Tibial artery (tissue), 4 donors: ENCODE results near the gene SLC2A11.
A peak's percentile ranks its signal among the peaks of the same experiment; 100 is the strongest.
"Not testable (repeated sequence)": the region's sequence is repeated elsewhere in the genome, so short reads cannot be mapped to it uniquely, and the experiment has no call there.

Experiments
- DNase-seq, 2 donors: peaks; one replicate each; pipeline ENCODE4 v3.0.0-alpha.2; 2019
- H3K27ac ChIP-seq, 2 donors: fragments of 200-600 bp; sonication (generic) in 1 of 2; 1 replicate in 1 of 2; 2 replicates in 1 of 2; pipeline ENCODE4 v1.5.1; 2018 to 2019; ENCODE audit warnings: mild to moderate bottlenecking in 1 of 2
- H3K27me3 ChIP-seq, 2 donors: fragments of 200-600 bp; sonication (generic) in 1 of 2; one replicate each; pipeline versions ENCODE4 v1.5.1 to v1.6.0; 2016 to 2019
- H3K36me3 ChIP-seq, 3 donors: fragments of 200-600 bp; sonication (generic) in 2 of 3; one replicate each; pipeline ENCODE4 v1.5.1; 2016 to 2019; ENCODE audit warnings: mild to moderate bottlenecking in 2 of 3
- H3K4me1 ChIP-seq, 4 donors: fragments of 200-600 bp; sonication (generic) in 2 of 4; 1 replicate in 3 of 4; 2 replicates in 1 of 4; pipeline ENCODE4 v1.5.1; 2016 to 2019
- H3K4me3 ChIP-seq, 2 donors: fragments of 200-600 bp; sonication (generic) in 1 of 2; 1 replicate in 1 of 2; 2 replicates in 1 of 2; pipeline ENCODE4 v1.5.1; 2018 to 2019; ENCODE audit warnings: mild to moderate bottlenecking in 2 of 2
- H3K9me3 ChIP-seq, 3 donors: fragments of 200-600 bp; sonication (generic) in 1 of 3; one replicate each; pipeline ENCODE4 v1.5.1; 2016 to 2019
- intact Hi-C: fragments of 100-400 bp; cut with DNase I; formaldehyde crosslinking; loops from one replicate; pipeline ENCODE4 v1.15.0; 2023; ENCODE audit warnings: low total_unique reads
- TF ChIP-seq, protein P1 (sequence below), 2 experiments: fragments of 200-600 bp in 1 of 2; fragments of 450-650 bp in 1 of 2; IDR thresholded peaks; one replicate each; pipeline ENCODE4 v1.5.1; 2017 to 2019; ENCODE audit warnings: antibody characterized with exemption in 2 of 2, mild to moderate bottlenecking in 1 of 2, moderate library complexity in 1 of 2

Gene SLC2A11

DNA sequence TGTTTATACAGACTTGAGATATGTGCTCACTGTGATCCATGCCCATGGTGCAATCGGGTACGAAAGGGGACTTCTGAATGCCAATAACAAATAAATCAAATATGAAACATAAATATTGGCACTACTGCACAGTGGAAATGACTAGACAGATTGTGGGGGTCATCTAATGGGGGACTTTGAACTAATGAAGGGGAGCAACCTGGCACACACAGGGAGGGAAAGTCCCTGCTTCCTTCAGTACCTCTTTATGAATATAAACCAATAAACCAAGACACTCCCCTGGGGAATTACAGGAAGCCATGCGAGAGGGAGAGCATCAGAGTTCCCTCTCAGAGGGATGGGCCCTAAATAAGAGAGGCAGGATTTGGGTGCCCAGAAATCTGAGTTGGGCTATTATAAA lies 57.6 kb downstream of the SLC2A11 start:
- intact Hi-C loops: no loop called here
- DNase-seq: peak in 1 of 2 donors; percentile 10
- no peak overlapping the region for H3K27ac ChIP-seq

DNA sequence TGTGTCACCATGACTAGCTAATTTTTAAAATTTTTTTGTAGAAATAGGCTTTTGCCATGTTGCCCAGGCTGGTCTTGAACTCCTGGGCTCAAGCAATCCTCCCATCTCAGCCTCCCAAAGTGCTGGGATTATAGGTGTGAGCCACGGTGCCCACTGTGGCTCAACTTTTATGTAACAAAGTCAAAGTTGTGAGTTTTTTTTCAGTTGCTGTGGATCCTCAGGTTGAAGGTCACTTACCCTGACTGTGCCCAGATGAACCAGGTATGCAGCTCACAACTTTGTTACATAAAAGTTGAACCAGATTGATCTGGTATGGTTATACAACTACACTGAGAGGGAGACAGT lies 62.6 kb downstream of the SLC2A11 start:
- H3K9me3 ChIP-seq, H3K27me3 ChIP-seq, H3K4me3 ChIP-seq, H3K4me1 ChIP-seq, intact Hi-C loops, DNase-seq: not testable (repeated sequence)
- Histone ChIP-seq H3K27ac (peak overlapping the region in 1 of 2 donors; percentile 2), H3K36me3 (peaks cover 17 to 33% (median 21%) of the 10 kb centered on the region in 3 donors)

More for the DNA sequence above, 57.6 kb downstream of the SLC2A11 start:
- Histone ChIP-seq H3K4me1 (peaks cover 0 to 7% (median 3%) of the 10 kb centered on the region in 4 donors), H3K4me3 (no peak overlapping the region), H3K36me3 (peaks cover 0 to 7% (median 6%) of the 10 kb centered on the region in 3 donors), H3K27me3 (no peaks in the 10 kb centered on the region), H3K9me3 (no peaks in the 10 kb centered on the region)
- TF ChIP-seq, protein P1, sequence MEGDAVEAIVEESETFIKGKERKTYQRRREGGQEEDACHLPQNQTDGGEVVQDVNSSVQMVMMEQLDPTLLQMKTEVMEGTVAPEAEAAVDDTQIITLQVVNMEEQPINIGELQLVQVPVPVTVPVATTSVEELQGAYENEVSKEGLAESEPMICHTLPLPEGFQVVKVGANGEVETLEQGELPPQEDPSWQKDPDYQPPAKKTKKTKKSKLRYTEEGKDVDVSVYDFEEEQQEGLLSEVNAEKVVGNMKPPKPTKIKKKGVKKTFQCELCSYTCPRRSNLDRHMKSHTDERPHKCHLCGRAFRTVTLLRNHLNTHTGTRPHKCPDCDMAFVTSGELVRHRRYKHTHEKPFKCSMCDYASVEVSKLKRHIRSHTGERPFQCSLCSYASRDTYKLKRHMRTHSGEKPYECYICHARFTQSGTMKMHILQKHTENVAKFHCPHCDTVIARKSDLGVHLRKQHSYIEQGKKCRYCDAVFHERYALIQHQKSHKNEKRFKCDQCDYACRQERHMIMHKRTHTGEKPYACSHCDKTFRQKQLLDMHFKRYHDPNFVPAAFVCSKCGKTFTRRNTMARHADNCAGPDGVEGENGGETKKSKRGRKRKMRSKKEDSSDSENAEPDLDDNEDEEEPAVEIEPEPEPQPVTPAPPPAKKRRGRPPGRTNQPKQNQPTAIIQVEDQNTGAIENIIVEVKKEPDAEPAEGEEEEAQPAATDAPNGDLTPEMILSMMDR (IDR thresholded peaks at IDR 0.05): no peak

DNA sequence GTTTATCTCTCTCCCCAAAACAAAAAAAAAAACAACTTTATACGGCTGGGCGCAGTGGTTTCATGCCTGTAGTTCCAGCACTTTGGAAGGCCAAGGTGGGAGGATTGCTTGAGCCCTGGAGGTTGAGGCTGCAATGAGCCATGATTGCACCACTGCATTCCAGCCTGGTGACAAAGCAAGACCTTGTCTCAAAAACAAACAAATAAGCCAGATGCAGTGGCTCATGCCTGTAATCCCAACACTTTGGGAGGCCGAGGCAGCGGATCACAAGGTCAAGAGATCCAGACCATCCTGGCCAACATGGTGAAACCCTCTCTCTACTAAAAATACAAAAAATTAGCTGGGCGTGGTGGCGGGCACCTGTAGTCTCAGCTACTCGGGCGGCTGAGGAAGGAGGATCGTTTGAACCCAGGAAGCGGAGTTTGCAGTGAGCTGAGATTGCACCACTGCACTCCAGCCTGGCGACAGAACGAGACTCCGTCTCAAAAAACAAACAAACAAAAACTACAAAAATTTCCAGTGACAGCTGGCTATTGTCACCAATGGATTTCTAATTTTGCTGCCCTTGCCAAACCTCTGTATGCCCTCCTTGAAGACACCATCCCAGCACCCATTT lies 64.0 kb downstream of the SLC2A11 start:
- H3K4me3 ChIP-seq, H3K9me3 ChIP-seq, intact Hi-C loops, H3K27me3 ChIP-seq, H3K4me1 ChIP-seq, H3K27ac ChIP-seq: not testable (repeated sequence)
- peaks cover 25 to 43% (median 33%) of the 10 kb centered on the region in 3 donors for H3K36me3 ChIP-seq
- DNase-seq: peak in 1 of 2 donors; percentile 44

DNA sequence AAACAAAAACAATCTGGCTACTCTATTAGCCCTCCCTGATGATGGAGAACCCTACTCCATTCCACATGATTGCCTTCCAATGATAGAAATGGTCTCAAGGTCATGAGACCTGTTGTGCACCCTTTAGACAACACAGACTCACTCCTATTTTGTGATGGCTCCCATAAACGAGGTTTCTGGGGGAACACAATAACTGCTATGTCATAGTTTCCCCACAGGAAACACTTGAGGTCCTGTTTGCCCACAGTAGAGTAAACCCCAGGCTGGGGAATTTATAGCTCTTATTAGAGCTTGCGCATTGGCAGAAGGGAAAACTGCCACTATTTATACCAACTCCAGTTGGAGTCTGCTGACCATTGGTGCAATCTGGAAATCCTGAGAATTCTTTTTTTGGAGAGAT lies 65.2 kb downstream of the SLC2A11 start:
- peaks cover 25 to 43% (median 33%) of the 10 kb centered on the region in 3 donors for H3K36me3 ChIP-seq
- H3K4me1 ChIP-seq: peaks cover 0 to 6% (median 0%) of the 10 kb centered on the region in 4 donors
- no peak overlapping the region for H3K27ac ChIP-seq
- no peaks in the 10 kb centered on the region for H3K9me3 ChIP-seq
- no peak for DNase-seq
- no peak overlapping the region for H3K4me3 ChIP-seq
- no peaks in the 10 kb centered on the region for H3K27me3 ChIP-seq
- intact Hi-C loops: no loop called here
- TF ChIP-seq, protein P1 (IDR thresholded peaks at IDR 0.05): no peak

DNA sequence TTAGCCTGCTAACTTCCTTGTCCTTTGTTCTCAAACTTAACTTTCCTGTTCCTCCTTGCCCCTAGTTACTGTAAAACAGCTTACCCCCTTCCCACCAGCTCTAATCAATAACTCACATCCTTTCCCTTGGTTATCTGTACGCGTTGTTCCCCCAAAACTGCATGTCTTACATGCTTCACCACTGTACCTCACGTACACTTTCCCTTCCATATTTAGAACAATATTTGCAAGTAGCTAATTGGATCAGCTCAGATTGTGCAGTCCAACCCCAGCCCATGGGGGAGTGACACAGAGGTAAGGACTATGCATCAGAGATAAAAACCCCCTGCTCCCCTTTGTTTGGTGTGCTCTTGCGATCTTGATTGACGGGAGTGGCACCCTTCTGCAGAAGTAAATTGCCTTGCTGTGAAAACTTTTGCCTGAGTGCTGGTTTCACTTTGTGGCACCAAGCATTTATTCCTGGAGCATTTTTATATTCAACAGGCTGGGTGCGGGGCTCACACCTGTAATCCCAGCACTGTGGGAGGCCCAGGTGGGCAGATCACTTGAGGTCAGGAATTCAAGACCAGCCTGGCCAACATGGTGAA lies 67.4 kb downstream of the SLC2A11 start:
- H3K4me3 ChIP-seq: no peak overlapping the region
- peaks cover 0 to 6% (median 0%) of the 10 kb centered on the region in 4 donors for H3K4me1 ChIP-seq
- H3K27ac ChIP-seq: no peak overlapping the region
- H3K27me3 ChIP-seq: no peaks in the 10 kb centered on the region
- H3K36me3 ChIP-seq: peaks cover 20 to 47% (median 38%) of the 10 kb centered on the region in 3 donors
- intact Hi-C loops: loop anchor here (5.0 kb wide), 1 partner anchor 47 kb away; the partner anchor contains the start of gene DDT
- TF ChIP-seq, protein P1 (IDR thresholded peaks at IDR 0.05): no peak
- no peak for DNase-seq
- no peaks in the 10 kb centered on the region for H3K9me3 ChIP-seq

DNA sequence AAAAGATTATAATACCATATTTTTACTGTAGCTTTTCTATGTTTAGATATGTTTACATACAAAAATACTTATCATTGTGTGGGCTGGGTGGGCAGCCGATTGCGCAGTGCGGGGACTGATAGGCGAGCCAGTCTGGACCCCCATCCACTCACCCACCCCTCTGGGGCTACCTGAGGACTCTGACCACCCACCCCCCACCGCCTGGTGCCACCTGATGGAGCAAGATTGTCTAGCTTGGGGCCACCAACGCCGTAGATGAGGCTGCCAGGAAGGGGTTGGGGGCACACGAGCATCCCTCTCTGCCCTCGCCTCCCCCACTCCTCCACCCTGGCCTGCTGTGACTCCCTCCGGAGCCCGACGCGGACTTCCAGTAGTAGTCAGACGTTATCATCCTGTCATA lies 68.9 kb downstream of the SLC2A11 start:
- Histone ChIP-seq H3K4me1 (peaks cover 0 to 3% (median 0%) of the 10 kb centered on the region in 4 donors), H3K9me3 (no peaks in the 10 kb centered on the region), H3K4me3 (no peak overlapping the region), H3K27ac (no peak overlapping the region), H3K27me3 (no peaks in the 10 kb centered on the region), H3K36me3 (peaks cover 18 to 49% (median 38%) of the 10 kb centered on the region in 3 donors)
- TF ChIP-seq, protein P1 (IDR thresholded peaks at IDR 0.05): no peak
- DNase-seq: no peak
- intact Hi-C loops: loop anchor here (5.0 kb wide), 1 partner anchor 46 kb away; the partner anchor contains the start of gene DDT
